Heart left ventricle (tissue), 13 donors: ENCODE measurements around the gene TRPC3.

ENCODE experiments used
- POLR2A ChIP-seq, 2 donors: fragments of 450-650 bp; IDR thresholded peaks; one replicate each; pipeline ENCODE4 v1.6.1; 2017; ENCODE audit warnings: antibody characterized with exemption in 2 of 2, mild to moderate bottlenecking in 2 of 2, moderate library complexity in 2 of 2
- TF ChIP-seq, protein P1 (sequence below), 12 donors: fragments of 200-600 bp; sonication (generic) in 4 of 12; IDR thresholded peaks; one replicate each; pipeline versions ENCODE4 v1.5.0 to v1.8.0; 2018 to 2022; ENCODE audit warnings: antibody characterized with exemption in 12 of 12, mild to moderate bottlenecking in 5 of 12
- donor health status: ischemic (EF 13 %, LVEDD 7.1; RV severe dilation, severe dysfunction).
- donor health status: DM: no; HTN: yes; CAD: no.
- donor health status: DM: no; HTN: no; CAD: no.
- donor health status: ischemic (EF 25% LVEDD 6.9; RV normal size, moderate dysfunction).
- donor health status: ischemic (EF 25% LVEDD 5.7; RV mildly dilated, moderate dysfunction).
- donor health status: ischemic (EF 35%, LVEDD 5.7; RV mildly dilated, moderate dysfunction).
- donor health status: nonischemic (EF 11% LVEDD 7.7; RV severe dilation, severe dysfunction).
- donor health status: DM: yes; HTN: yes; CAD: no.
- donor health status: PGD.
- donor health status: ischemic (EF 29% LVEDD 5.4; RV normal size, mild dysfunction).
- donor health status: nonischemic (EF 23%, LVEDD 6.1; RV moderate dilation, normal function).

DNA sequence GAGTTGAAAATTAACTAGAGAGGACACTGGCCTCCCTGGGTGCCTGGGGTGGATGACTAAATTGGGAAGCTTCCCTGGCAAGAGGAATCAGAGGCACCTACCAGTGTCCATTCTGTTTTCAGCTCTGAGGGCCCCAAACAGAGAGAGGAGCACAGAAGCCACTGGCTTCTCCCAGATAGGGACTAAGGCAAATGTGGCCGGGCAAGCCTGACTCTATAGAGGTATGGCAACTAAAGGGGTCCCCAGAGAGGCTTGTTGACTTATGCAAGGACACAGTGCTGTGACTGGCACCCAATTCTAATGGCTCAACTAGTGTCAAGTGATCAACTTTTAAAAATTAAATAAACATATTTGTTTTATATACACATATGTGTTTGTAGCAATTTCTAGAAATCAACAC is 17.2 kb downstream of the TRPC3 start:
- TF ChIP-seq, protein P1, sequence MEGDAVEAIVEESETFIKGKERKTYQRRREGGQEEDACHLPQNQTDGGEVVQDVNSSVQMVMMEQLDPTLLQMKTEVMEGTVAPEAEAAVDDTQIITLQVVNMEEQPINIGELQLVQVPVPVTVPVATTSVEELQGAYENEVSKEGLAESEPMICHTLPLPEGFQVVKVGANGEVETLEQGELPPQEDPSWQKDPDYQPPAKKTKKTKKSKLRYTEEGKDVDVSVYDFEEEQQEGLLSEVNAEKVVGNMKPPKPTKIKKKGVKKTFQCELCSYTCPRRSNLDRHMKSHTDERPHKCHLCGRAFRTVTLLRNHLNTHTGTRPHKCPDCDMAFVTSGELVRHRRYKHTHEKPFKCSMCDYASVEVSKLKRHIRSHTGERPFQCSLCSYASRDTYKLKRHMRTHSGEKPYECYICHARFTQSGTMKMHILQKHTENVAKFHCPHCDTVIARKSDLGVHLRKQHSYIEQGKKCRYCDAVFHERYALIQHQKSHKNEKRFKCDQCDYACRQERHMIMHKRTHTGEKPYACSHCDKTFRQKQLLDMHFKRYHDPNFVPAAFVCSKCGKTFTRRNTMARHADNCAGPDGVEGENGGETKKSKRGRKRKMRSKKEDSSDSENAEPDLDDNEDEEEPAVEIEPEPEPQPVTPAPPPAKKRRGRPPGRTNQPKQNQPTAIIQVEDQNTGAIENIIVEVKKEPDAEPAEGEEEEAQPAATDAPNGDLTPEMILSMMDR (IDR thresholded peaks at IDR 0.05) = no peak
- no peak for TF ChIP-seq POLR2A (IDR thresholded peaks at IDR 0.05)
